ENCODE results near the gene ENDOD1.
"Not testable (repeated sequence)": the region's sequence is repeated elsewhere in the genome, so short reads cannot be mapped to it uniquely, and the experiment has no call there.

The ENDOD1 gene, protein sequence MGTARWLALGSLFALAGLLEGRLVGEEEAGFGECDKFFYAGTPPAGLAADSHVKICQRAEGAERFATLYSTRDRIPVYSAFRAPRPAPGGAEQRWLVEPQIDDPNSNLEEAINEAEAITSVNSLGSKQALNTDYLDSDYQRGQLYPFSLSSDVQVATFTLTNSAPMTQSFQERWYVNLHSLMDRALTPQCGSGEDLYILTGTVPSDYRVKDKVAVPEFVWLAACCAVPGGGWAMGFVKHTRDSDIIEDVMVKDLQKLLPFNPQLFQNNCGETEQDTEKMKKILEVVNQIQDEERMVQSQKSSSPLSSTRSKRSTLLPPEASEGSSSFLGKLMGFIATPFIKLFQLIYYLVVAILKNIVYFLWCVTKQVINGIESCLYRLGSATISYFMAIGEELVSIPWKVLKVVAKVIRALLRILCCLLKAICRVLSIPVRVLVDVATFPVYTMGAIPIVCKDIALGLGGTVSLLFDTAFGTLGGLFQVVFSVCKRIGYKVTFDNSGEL

DNA sequence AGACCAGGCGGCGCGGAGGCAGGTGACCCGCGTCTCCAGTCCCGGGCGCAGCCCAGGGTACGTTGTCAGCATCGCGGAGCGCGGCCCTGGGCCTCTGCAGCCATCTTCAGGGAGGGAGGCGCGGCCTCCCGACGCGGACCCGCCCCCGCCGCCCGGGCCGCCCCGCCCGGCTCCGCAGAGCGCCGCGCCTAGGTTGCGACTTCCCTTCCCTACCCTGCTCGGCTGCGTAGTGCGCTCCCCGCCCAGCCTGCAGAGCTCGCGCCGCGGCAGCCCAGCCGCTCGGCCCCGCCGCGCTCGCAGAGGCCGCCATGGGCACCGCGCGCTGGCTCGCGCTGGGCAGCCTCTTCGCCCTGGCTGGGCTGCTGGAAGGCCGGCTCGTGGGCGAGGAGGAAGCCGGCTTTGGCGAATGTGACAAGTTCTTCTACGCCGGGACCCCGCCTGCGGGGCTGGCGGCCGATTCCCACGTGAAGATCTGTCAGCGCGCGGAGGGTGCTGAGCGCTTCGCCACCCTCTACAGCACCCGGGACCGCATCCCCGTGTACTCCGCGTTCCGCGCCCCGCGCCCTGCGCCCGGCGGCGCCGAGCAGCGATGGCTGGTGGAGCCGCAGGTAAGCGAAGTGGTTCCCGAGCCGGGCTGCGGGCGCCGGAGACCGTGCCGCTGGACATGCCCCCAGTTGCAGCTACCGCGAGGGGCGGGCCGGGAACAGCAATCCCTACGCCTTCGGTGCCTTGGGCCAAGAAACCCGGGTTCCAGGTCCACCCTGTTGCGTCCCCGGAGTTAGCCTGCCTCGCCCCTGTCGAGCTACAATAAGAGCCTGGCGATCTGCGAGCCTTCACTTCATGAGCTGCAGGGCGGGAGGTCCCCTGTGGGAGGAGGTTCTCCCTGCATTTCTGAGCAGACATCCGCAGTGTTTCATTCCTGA is at the start of gene ENDOD1:
Gene ENDOD1 (plus strand): TSS at position 227 of the 923 bp plus-strand sequence. CDS start 82 bp downstream, at position 309.
- DNase-seq (ENCODE audit: low spot score): peak; percentile 80

GRCh38 chr11:95042239-95042638 is 47.4 kb upstream of the ENDOD1 start:
- no peak for DNase-seq (ENCODE audit: low spot score)

GRCh38 chr11:95042906-95043305 is 46.7 kb upstream of the ENDOD1 start:
- DNase-seq (ENCODE audit: low spot score): no peak

GRCh38 chr11:95044010-95044409 is 45.6 kb upstream of the ENDOD1 start:
- no peak for DNase-seq (ENCODE audit: low spot score)

DNA sequence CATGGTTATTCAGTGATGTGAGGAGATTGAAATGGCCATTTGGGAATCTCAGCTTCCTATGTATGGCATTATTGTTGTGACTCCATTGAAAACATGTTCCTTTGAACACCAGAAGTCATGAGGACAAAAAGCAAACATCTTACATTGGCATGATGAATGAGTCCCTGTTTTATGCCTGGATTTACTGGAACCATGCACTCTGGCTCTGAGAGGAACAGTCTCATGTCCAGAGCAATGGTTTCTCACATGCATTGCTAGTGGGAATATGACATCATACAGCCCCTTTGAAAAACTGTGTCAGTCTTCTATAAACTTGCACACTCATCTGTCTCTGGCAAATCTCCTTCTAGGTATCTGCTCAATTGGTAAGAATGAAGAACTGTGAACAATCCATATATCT is 43.8 kb upstream of the ENDOD1 start:
- DNase-seq (ENCODE audit: low spot score): no peak

DNA sequence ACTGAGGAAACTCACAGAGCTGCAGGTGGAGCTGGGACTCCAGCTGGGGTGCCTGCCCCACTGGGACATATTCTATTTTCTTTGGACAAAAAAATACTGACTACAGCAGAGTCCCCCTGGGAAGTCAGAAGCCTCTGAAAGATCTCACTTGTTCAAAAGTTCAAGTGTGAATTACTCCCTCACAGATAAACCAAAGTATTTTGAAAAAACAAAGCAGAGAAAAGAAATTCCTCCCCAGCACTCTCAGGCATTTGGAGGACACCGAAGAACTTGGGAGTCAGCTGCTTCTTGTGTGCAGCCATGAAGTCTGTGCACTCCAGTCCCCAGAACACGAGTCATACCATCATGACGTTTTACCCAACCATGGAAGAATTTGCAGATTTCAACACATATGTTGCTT is 40.5 kb upstream of the ENDOD1 start, which contains the start of gene KDM4F:
Gene KDM4F (plus strand): TSS at position 301 of the 400 bp plus-strand sequence.
- DNase-seq (ENCODE audit: low spot score): not testable (repeated sequence)

GRCh38 chr11:95050595-95051202 is 38.9 kb upstream of the ENDOD1 start:
- no peak for DNase-seq (ENCODE audit: low spot score)

DNA sequence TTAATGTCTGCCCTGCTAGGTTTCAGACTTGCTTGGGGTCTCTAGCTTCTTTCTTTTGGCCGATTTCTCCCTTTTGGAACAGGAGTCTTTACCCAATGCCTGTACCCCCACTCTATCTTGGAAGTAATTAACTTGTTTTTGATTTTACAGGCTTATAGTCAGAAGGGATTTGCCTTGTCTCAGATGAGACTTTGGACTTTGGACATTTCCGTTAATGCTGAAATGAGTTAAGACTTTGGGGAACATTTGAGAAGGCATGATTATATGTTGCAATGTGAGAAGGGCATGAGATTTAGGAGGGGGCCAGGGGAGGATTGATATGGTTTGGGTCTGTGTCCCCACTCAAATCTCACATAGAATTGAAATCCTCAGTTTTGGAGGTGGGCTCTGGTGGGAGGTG is 35.3 kb upstream of the ENDOD1 start:
- no peak for DNase-seq (ENCODE audit: low spot score)

DNA sequence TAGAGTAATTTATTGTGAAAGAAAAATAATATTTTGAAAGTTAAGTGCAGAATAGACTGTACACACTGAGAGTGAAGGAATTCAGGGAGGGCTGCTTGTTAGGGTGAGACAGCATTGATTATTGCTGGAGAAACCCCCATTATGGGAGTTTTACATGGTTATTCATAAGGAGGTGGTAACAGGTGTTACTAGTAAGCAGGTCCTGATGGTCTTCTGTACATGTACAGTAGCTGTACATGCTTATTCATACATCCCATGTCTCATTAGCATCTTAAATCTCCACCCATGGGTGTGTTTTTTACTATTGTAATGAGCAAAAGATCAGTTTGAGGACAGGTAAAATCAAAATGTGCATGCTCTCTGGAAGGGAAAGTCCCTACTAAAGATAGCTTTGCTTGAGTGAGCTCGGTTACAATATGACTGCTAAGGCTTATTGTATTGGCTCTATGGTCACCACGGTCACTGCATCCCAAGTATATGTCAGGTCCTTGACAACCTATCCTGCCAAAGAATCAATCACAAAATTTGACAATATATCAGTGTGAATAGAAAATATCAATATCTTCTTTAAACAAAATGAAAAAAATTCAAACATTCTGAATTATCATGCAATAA is 34.3 kb upstream of the ENDOD1 start:
- no peak for DNase-seq (ENCODE audit: low spot score)

GRCh38 chr11:95057959-95058358 is 31.7 kb upstream of the ENDOD1 start:
- no peak for DNase-seq (ENCODE audit: low spot score)

DNA sequence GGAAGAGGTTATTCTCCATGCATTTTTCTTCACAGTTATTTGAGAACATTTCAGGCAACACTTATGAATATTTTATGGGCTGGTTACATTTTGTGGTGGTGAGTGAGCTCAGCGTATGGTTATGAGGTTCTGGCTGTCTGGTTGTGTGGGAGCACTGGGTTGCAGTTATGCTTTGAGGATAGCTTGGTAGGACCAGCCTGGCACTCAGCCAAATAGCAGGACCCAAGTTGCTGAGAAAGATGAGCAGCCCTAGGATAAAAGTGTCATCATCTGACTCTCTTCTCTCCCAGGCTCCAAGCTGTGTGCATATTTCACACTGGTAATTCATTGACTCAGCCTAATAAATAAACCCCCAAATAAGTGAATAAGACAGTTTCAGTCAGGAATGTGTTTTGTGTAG is 31.0 kb upstream of the ENDOD1 start:
- DNase-seq (ENCODE audit: low spot score): no peak

- no peak for DNase-seq (ENCODE audit: low spot score)
These were observed 30.6 kb upstream of the ENDOD1 start for GRCh38 chr11:95059046-95059445.

- peak; percentile 71 for DNase-seq (ENCODE audit: low spot score)
These were observed 24.3 kb upstream of the ENDOD1 start for GRCh38 chr11:95065336-95065735.

DNA sequence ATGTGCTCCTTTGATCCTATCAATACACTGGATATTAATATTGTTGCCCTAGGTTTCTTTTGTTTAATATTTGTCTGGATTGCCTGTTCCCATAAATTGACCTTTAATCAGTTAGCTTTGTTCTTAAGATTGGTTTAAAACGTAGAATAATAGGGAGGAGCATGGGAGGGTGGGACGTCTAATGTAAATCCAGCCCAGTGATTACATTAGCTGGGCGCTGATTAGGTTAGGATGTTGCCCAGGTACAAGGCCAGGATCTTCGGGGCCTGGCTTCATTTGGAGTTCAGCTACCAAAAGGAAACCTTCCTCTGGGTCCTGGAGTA is 23.0 kb upstream of the ENDOD1 start, which contains the start of gene SRSF8:
Gene SRSF8 (plus strand): TSS at position 204 of the 323 bp plus-strand sequence. CDS start 308 bp downstream, outside the sequence.
- no peak for DNase-seq (ENCODE audit: low spot score)

DNA sequence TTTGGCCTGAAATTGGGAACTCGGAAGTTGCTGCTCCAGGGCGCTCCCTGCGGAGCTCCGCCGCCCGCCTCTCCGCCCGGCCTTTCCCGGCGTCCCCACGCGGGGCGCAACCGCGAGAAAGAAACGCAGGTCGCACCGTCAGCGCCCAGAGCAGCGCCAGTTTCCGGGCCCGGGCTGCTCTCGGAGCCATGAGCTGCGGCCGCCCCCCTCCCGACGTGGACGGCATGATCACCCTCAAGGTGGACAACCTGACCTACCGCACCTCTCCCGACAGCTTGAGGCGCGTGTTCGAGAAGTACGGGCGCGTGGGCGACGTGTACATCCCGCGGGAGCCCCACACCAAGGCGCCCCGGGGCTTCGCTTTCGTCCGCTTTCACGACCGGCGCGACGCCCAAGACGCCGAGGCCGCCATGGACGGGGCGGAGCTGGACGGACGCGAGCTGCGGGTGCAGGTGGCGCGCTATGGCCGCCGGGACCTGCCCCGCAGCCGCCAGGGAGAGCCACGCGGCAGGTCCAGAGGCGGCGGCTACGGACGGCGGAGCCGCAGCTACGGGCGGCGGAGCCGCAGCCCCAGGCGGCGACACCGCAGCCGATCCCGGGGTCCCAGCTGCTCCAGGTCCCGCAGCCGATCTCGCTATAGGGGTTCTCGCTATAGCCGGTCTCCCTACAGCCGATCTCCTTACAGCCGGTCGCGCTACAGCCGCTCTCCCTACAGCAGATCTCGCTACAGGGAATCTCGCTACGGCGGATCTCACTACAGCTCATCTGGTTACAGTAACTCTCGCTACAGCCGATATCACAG is 22.4 kb upstream of the ENDOD1 start:
- DNase-seq (ENCODE audit: low spot score): peak; percentile 75

- DNase-seq (ENCODE audit: low spot score): peak; percentile 70
These were observed 21.8 kb upstream of the ENDOD1 start for GRCh38 chr11:95067841-95068219.

DNA sequence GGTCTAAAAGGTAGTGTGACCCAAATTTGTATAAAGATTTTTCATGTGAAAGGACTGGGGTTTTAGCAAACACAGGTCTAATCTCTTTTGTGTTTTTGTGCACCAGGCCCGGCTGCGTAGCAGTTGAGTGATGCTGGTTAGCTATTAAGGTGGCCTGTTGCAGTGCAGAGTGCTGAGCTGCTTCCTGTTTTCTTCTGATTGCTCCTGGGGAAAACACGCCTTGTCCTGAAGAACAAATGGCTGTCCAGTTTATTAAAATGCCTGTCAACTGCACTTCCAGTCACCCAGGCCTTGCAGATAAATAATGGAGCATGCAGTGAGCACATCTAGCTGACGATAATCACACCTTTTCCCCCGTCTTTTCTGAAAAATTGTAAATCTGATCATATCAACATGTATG is 21.1 kb upstream of the ENDOD1 start:
- DNase-seq (ENCODE audit: low spot score): peak; percentile 92

DNA sequence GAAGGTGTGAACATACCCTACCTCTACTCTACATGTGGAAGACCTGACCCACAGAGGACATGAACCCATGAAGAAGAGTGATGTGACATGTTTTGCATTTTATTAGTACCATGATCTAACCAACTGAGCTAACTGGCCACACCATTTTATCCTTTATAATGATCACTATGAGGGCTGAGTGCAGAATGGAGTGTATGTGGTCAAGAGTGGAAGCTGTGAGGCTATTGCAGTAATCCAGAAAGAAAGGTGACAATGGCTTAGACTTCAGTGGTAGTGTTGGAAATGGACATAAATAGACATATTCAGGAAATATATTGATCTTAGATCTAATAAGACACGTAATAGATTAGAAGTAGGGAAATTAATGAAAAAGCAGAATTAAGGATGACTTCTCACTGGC is 19.2 kb upstream of the ENDOD1 start:
- no peak for DNase-seq (ENCODE audit: low spot score)

GRCh38 chr11:95072948-95073347 is 16.7 kb upstream of the ENDOD1 start:
- no peak for DNase-seq (ENCODE audit: low spot score)

- no peak for DNase-seq (ENCODE audit: low spot score)
These were observed 14.7 kb upstream of the ENDOD1 start for GRCh38 chr11:95074792-95075563.

All from pons (tissue), 1 donor.